Tibial artery (tissue), 4 donors: ENCODE results near the gene ZNF467.

Experiments
- DNase-seq, 2 donors: peaks; one replicate each; pipeline ENCODE4 v3.0.0-alpha.2; 2019
- H3K27ac ChIP-seq, 2 donors: fragments of 200-600 bp; sonication (generic) in 1 of 2; 1 replicate in 1 of 2; 2 replicates in 1 of 2; pipeline ENCODE4 v1.5.1; 2018 to 2019; ENCODE audit warnings: mild to moderate bottlenecking in 1 of 2
- H3K27me3 ChIP-seq, 2 donors: fragments of 200-600 bp; sonication (generic) in 1 of 2; one replicate each; pipeline versions ENCODE4 v1.5.1 to v1.6.0; 2016 to 2019
- H3K36me3 ChIP-seq, 3 donors: fragments of 200-600 bp; sonication (generic) in 2 of 3; one replicate each; pipeline ENCODE4 v1.5.1; 2016 to 2019; ENCODE audit warnings: mild to moderate bottlenecking in 2 of 3
- H3K4me1 ChIP-seq, 4 donors: fragments of 200-600 bp; sonication (generic) in 2 of 4; 1 replicate in 3 of 4; 2 replicates in 1 of 4; pipeline ENCODE4 v1.5.1; 2016 to 2019
- H3K4me3 ChIP-seq, 2 donors: fragments of 200-600 bp; sonication (generic) in 1 of 2; 1 replicate in 1 of 2; 2 replicates in 1 of 2; pipeline ENCODE4 v1.5.1; 2018 to 2019; ENCODE audit warnings: mild to moderate bottlenecking in 2 of 2
- H3K9me3 ChIP-seq, 3 donors: fragments of 200-600 bp; sonication (generic) in 1 of 3; one replicate each; pipeline ENCODE4 v1.5.1; 2016 to 2019
- CTCF ChIP-seq, 2 experiments: fragments of 200-600 bp in 1 of 2; fragments of 450-650 bp in 1 of 2; IDR thresholded peaks; one replicate each; pipeline ENCODE4 v1.5.1; 2017 to 2019; ENCODE audit warnings: antibody characterized with exemption in 2 of 2, mild to moderate bottlenecking in 1 of 2, moderate library complexity in 1 of 2
- intact Hi-C: fragments of 100-400 bp; cut with DNase I; formaldehyde crosslinking; loops from one replicate; pipeline ENCODE4 v1.15.0; 2023; ENCODE audit warnings: low total_unique reads

ZNF467 gene

GRCh38 chr7:149753375-149754233 lies 19.8 kb downstream of the ZNF467 start:
- H3K27me3 ChIP-seq = no peaks in the 10 kb centered on the region
- TF ChIP-seq CTCF (IDR thresholded peaks at IDR 0.05) = peak; percentile 31 to 45
- H3K36me3 ChIP-seq = no peaks in the 10 kb centered on the region
- peaks cover 0 to 4% (median 0%) of the 10 kb centered on the region in 3 donors for H3K9me3 ChIP-seq
- DNase-seq = no peak
- H3K4me3 ChIP-seq = no peak overlapping the region
- intact Hi-C loops = no loop called here
- H3K27ac ChIP-seq = no peak overlapping the region
- H3K4me1 ChIP-seq = no peaks in the 10 kb centered on the region

GRCh38 chr7:149752646-149753045 lies 20.7 kb downstream of the ZNF467 start:
- DNase-seq = no peak
- no peak overlapping the region for H3K27ac ChIP-seq
- intact Hi-C loops = no loop called here
- no peak for TF ChIP-seq CTCF (IDR thresholded peaks at IDR 0.05)
- H3K4me3 ChIP-seq = no peak overlapping the region
- no peaks in the 10 kb centered on the region for H3K4me1 ChIP-seq
- H3K36me3 ChIP-seq = no peaks in the 10 kb centered on the region
- H3K27me3 ChIP-seq = no peaks in the 10 kb centered on the region
- peaks cover 0 to 4% (median 0%) of the 10 kb centered on the region in 3 donors for H3K9me3 ChIP-seq

DNA sequence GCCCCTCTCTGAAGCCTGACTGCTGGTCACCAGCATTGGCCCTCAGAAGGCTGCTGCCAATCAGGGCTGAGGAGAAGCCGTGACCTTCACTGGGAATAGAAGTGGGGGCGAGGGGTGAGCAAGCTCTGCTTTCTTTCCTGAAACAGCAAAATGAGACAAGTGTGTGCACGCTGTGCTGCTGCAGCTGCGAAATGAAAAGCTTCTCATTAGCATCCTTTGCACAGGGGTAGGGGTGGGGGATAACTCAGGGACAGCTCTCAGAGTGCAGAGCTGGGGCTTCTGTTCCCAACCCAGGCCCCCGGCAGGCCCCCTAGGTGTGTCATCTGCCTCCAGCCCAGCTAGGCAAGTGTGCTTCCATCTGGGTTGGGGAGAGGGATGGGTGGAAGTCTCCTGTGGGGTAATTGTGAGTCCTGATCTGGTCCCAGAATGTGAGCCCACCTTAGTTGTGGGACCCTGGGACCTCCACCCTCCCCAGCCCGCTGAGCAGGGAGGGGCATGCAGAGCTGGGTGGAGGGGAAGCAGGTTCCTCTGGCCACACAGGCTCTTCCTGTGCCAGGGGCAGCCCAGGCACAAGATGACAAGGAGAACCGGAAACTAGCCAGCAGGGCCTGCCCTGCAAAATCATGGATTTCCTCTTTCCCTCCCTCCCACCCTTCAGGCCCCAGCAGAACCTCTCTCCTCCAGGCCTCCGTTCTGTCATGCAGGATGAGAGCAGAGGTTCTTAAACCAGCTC lies 22.2 kb downstream of the ZNF467 start:
- H3K27ac ChIP-seq = no peak overlapping the region
- no peak for TF ChIP-seq CTCF (IDR thresholded peaks at IDR 0.05)
- H3K4me1 ChIP-seq = no peaks in the 10 kb centered on the region

DNA sequence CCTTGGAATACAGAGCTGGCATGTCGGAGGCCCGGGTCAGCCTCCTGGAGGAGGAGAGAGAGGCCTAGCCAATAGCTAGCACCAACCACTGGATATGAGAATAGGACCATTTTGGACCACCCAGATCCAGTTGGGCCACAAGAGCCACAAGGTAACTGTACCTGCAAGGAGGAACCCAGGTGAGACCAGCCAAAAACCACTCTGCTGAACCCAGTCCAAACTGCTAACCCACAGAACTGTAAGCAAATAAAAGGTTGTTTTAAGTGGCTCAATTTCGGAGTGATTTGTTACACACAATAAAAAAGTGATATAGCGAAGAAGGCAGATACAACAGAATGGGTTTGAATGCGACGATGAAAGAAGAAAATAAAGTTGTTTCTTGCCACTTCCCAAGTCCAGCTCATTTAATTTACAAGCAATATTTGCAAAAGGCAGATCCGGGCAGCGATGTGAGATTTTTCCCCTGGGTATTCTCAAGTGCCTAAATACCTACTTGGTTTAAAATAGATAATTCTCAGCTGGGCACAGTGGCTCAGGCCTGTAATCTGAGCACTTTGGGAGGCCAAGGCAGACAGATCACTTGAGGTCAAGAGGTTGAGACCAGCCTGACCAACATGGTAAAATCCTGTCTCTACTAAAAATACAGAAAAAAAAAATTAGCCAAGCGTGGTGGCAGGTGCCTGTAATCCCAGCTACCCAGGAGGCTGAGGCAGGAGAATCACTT lies 23.1 kb downstream of the ZNF467 start:
- H3K9me3 ChIP-seq = peaks cover 0 to 4% (median 0%) of the 10 kb centered on the region in 3 donors
- no peak for DNase-seq
- H3K36me3 ChIP-seq = no peaks in the 10 kb centered on the region
- no peak for TF ChIP-seq CTCF (IDR thresholded peaks at IDR 0.05)
- no peak overlapping the region for H3K27ac ChIP-seq
- intact Hi-C loops = no loop called here
- no peaks in the 10 kb centered on the region for H3K4me1 ChIP-seq
- H3K27me3 ChIP-seq = peaks cover 0 to 7% of the 10 kb centered on the region in 2 donors
- no peak overlapping the region for H3K4me3 ChIP-seq

More for the DNA sequence above, 22.2 kb downstream of the ZNF467 start:
- peaks cover 0 to 4% (median 0%) of the 10 kb centered on the region in 3 donors for H3K9me3 ChIP-seq
- H3K4me3 ChIP-seq = no peak overlapping the region
- no peaks in the 10 kb centered on the region for H3K36me3 ChIP-seq
- intact Hi-C loops = no loop called here
- peak in 1 of 2 donors; percentile 53 for DNase-seq
- no peaks in the 10 kb centered on the region for H3K27me3 ChIP-seq

DNA sequence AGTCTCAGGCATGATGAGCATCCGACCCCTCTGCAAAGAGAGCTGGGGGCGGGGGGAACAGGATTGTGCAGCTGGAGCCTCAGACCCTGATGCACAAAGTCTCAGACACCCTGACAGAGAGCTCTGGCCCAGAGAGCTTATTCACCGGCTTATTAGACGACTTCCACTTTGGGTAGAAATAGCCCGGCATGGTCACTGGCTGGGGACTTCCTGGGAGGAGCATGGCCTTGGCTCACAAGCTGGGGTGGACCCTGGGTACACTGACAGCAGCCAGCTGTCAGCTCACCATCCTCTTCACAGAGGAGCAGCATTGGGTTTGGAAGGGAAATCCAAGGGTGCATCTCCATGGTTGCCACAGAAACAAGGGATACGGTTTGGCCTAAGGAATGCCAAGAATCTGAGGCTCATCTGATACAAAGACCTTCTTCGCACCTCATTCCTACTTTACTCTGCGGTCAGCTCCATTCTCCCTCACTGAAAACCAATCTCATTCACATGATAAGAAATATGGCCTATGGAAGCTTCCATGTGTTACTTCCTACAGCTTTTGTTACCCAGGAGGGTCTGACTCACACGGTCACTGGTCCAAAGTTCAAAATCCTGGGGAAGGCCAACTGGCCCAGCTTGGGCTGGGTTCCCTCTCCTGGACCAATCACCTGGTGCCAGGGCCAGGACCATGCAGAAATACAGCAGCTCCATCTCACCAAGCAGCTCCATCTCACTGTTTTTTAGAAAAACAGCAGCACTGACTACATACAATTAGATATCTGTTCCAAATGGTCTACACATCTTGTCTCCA lies 25.1 kb downstream of the ZNF467 start:
- H3K9me3 ChIP-seq = peaks cover 0 to 4% (median 0%) of the 10 kb centered on the region in 3 donors

More for the DNA sequence above, 25.1 kb downstream of the ZNF467 start:
- Histone ChIP-seq H3K27me3 (peaks cover 0 to 11% of the 10 kb centered on the region in 2 donors), H3K36me3 (no peaks in the 10 kb centered on the region), H3K4me3 (no peak overlapping the region), H3K27ac (no peak overlapping the region), H3K4me1 (no peaks in the 10 kb centered on the region)
- intact Hi-C loops = no loop called here
- peak in 1 of 2 donors; percentile 53 for DNase-seq
- TF ChIP-seq CTCF (IDR thresholded peaks at IDR 0.05) = no peak
